LNCaP clone FGC (cell line): ENCODE measurements around the gene ROBO1.
A peak's percentile ranks its signal among the peaks of the same experiment; 100 is the strongest.

Experiments used
- DNase-seq: peaks from one replicate; pipeline ENCODE4 v3.0.0-alpha.2; 2011; ENCODE audit warnings: low read depth
- H3K4me3 ChIP-seq: 2 replicates; pipeline ENCODE4 v1.5.1; 2011; ENCODE audit warnings: mild to moderate bottlenecking, low read depth, low read length, control low read depth
- CTCF ChIP-seq: IDR thresholded peaks from 2 replicates; pipeline ENCODE4 v1.5.1; 2012; ENCODE audit warnings: mild to moderate bottlenecking; ENCODE audit not compliant: control insufficient read depth, insufficient read depth; ENCODE audit errors: extremely low read depth

Gene ROBO1

GRCh38 chr3:79415356-79415755 is 352.4 kb downstream of the ROBO1 start:
- H3K4me3 ChIP-seq, result no peak overlapping the region
- no peak for DNase-seq
- no peak for TF ChIP-seq CTCF

- H3K4me3 ChIP-seq, result no peak overlapping the region
- TF ChIP-seq CTCF, result no peak
- no peak for DNase-seq
Observed at GRCh38 chr3:79414806-79415205, 353.0 kb downstream of the ROBO1 start.

- TF ChIP-seq CTCF, result no peak
- no peak overlapping the region for H3K4me3 ChIP-seq
- no peak for DNase-seq
Observed at GRCh38 chr3:79414035-79414434, 353.8 kb downstream of the ROBO1 start.

- no peak overlapping the region for H3K4me3 ChIP-seq
- no peak for TF ChIP-seq CTCF
- no peak for DNase-seq
Observed at GRCh38 chr3:79412537-79412936, 355.3 kb downstream of the ROBO1 start.

GRCh38 chr3:79410617-79411016 is 357.2 kb downstream of the ROBO1 start:
- no peak for TF ChIP-seq CTCF
- H3K4me3 ChIP-seq, result no peak overlapping the region
- no peak for DNase-seq

- no peak for DNase-seq
- no peak for TF ChIP-seq CTCF
- no peak overlapping the region for H3K4me3 ChIP-seq
Observed at GRCh38 chr3:79410136-79410535, 357.7 kb downstream of the ROBO1 start.

- TF ChIP-seq CTCF, result 0 out of 2 replicates have a peak, but pooled peaks have one; percentile 6
- no peak for DNase-seq
- no peak overlapping the region for H3K4me3 ChIP-seq
Observed at GRCh38 chr3:79406175-79406574, 361.6 kb downstream of the ROBO1 start.
